GM19023 (cell line): ENCODE results near the gene GHRHR.
A peak's percentile ranks its signal among the peaks of the same experiment; 100 is the strongest.

Experiments used
- ATAC-seq: cut with Tn5 transposase; IDR thresholded peaks from one replicate; pipeline ENCODE4 v1.9.1; 2021; ENCODE audit warnings: mild to moderate bottlenecking, moderate library complexity; ENCODE audit not compliant: unreplicated experiment

Gene GHRHR

GRCh38 chr7:30965883-30966282 lies 2.1 kb downstream of the GHRHR start:
- ATAC-seq = no peak

DNA sequence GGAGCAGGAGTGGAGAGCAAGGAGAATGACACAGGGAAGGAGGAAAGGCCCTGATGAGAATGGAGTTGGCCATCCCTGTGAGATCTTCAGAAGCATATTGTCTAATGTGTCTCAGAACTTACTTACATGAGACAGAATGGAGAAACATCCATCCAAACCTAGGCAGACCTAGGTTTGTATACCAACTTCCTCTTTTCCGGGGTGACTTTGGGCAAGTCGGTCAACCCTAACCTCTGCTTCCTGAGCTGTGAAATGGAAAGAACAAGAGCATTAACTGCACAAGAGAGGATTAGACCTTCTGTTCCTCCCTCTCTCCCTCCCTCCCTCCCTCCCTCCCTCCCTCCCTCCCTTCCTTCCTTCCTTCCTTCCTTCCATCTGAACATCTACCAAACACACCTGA lies 4.5 kb downstream of the GHRHR start:
- ATAC-seq = no peak

DNA sequence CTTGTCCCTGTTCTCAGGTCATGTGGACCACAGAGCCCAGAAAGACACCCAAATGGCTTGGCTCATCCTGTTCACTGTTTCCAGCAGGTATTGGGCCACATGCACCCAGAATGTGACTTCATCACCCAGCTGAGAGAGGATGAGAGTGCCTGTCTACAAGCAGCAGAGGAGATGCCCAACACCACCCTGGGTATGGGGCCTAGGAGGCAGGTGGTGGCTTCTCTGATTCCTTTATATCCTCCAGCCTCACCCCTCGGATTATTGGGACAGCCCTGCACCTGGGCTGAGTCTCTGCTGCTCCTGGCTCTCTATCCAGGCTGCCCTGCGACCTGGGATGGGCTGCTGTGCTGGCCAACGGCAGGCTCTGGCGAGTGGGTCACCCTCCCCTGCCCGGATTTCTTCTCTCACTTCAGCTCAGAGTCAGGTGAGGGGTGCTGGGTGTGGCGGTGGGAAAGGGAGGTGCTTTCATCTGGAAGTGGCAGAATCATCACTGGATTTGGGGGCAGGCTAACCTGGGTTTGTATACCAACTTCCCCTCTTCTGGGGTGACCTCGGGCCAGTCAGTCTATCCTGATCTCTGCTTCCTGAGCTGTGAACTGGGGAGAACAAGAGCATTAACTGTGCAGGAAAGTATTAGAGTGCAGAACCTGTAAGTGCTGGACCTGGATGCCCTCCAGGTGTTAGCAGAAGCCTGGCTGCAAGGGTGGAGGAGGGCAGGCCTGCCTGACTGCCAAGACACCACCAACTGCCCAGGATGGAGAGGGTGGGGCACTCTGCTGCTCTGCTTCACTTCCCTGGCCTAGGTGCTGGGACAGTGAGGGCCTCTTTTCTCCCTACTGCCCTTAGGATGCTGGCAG lies 5.2 kb downstream of the GHRHR start:
- ATAC-seq = no peak

GRCh38 chr7:30969604-30969970 lies 5.8 kb downstream of the GHRHR start:
- no peak for ATAC-seq

DNA sequence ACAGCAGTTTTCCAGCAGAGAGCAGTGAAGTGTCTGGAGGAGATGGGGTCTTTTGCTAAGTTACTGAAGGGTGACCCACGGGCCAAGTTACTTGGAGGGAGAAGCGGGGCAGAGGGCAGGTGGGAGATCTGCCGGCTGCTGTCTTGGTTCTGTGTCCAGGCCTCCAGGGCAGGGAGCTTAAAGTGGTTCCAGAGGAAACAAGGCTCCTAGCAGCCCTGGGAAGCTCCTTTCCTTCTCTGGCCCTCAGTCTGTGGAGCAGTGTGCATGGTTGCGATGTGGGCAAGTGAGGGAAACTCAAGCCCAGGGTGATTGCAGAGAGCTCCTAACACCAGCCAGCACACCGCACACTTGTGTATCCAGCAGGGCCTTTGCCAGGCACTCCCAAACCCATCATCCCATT lies 6.3 kb downstream of the GHRHR start:
- ATAC-seq = no peak

DNA sequence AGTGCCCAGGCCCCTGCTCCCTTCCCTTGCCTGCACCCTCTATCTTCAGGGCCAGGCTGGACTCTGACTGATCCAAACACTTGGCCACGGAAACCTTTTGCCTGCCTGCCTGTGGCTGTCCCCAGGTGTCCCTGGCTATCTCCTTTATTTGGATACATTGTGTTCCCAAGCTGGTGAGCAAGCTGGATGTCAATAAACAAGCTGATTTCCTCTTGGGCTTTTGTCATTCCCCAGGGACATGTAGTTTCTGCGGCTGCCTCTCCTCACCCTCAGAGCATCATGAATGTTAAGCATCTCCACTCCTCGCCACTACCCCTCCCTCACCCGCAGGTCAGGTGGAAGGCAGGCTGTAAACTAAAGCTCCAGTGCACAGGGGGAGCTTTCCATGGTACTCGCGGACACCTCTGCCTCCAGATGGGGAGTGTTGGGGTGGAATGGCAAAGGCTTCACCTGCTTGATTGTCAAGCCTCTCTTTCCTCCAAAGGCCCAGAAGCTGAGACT lies 6.9 kb downstream of the GHRHR start:
- no peak for ATAC-seq

DNA sequence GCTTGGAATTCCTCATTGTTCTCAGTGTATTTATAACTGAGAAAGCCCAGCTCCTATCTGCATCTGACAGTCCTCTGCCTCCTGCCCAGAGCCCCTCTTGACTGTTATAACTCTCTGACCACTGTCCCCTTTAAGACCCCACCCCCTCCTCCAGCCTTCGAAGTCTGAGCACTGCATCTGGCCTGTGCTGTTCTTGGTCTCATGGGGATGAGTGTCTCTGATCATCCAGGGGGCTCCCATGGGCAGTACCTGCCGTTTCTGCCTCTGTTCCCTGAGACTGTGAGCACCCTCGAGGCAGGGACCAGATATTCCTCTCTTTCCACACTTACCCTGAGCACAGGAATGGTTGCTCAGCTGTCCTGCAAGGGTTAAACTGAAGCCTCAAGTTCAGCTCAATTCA lies 7.7 kb downstream of the GHRHR start:
- ATAC-seq = no peak

DNA sequence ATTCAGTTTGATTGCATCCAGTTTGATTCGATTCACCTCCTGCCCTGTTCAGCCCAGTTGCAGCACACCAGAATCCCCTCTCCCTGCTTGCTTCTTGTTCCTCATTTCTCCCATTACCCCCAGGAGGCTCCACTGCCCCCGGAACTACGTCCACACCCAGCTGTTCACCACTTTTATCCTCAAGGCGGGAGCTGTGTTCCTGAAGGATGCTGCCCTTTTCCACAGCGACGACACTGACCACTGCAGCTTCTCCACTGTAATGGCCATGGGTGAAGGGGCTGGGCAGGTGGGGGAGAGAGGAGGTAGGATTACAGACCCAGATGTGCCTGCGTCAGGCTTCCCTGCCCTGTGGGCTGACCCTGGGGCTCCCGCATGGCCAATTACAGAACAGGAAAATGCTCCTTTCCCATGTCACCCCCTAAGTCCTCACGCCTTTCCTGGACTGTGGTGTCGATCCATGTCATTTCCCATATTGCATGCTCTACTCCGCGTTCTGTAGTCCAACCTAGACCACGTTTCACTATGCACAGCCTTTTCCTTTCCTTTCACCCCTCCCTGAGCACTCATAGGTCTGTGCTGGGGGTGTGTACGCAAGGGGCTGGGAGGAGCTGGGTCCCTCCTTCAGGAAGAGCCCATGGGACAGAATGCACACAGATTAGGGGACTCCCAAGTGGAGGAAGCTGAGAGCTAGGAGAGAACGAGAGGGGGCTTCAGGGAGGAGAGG lies 8.2 kb downstream of the GHRHR start:
- no peak for ATAC-seq

GRCh38 chr7:30973292-30973691 lies 9.5 kb downstream of the GHRHR start:
- ATAC-seq = no peak

DNA sequence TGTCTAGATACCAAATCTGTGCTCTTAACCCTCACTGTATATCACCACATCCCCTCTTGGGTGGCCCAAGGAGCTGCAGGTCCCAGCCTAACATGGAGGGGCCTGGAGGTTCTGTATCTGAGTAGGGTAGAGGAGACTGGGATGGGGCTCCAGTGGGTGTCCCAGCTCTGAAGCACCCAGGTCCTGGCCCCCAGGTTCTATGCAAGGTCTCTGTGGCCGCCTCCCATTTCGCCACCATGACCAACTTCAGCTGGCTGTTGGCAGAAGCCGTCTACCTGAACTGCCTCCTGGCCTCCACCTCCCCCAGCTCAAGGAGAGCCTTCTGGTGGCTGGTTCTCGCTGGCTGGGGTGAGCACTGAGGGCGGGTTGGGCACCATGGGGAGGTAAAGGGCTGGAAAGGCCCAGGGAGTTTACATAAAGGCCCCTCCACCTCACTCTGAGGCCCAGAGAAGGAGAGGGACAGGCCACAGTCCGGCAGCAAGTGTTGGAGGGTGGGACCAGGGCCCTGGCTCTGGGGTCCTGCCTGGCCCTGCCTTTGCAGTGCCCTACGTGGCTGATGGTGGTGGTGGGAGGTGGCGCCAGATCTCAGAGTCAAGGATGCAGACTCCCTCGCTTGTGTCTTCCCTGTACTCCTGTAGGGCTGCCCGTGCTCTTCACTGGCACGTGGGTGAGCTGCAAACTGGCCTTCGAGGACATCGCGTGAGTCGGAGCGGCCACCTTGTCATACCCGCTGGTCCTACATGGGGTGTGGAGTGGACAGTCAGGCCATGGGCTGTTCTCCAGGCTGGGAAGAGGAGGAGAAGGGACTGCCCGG lies 10.2 kb downstream of the GHRHR start:
- no peak for ATAC-seq

- ATAC-seq = peak; percentile 94
Measured at GRCh38 chr7:30974605-30975255, 11.0 kb downstream of the GHRHR start.

GRCh38 chr7:30975256-30975899 lies 11.6 kb downstream of the GHRHR start:
- peak; percentile 19 for ATAC-seq

DNA sequence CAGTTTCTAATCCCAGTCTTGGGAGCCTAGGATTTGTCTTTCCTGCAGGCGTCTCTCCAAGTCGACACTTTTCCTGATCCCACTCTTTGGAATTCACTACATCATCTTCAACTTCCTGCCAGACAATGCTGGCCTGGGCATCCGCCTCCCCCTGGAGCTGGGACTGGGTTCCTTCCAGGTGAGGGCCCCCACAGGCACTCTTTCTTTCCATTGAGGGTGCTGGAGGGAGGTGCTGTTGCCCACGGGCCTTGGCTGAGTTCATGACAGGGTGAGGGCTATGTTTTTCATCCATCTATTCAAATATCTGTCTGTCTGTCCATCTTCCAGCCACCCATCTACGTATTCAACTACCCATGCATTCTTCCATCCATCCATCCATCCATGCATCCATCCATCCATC lies 12.6 kb downstream of the GHRHR start:
- ATAC-seq = no peak

DNA sequence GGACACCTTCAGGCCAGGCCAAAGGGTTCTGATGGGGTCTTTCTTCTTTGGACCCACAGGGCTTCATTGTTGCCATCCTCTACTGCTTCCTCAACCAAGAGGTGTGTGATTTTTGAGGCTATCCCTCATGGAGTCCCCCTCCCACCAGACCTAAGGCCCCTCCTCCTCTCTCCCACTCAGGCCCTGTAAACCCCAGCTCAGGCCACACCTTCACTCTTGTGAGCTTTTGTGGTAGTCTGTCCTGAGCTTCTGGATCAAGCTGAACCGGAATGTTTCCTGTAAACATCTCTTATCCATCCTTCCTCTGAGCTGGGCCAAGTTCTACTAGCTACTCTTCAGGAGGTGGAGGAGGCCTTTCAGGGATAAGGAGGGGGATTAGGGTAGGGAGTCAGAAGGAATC lies 13.5 kb downstream of the GHRHR start:
- no peak for ATAC-seq

DNA sequence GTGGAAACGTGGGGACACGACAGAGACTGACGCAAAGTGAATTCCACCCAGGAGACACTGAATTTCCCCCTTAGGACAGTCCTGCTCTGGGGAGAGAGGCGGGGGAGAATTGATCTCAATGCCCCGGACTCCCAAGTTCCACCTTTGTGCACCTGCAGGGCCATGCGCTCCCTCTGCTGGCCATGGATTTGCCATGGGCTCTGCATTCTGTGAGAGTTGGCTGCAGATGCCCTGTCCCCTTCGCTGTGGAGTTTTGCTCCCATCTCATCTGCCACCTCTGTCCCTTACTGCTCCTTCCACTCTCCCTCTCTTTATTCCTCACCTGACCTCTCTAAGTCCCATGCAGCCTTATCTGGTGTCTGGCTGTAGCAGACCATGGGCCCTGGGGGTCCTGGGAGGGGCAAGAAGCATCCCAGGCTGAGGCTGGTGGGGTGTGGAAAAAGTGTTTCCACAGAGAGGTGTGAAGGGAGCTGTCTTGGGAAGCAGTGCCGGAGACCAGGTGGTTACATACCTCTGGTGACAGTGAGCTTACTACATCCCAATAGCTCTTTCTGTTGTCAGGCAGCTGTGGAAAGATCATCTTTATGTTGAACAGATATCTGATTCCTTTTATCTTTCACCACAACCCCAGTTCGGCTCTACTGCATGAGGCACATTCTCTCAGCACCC lies 14.3 kb downstream of the GHRHR start:
- ATAC-seq = no peak

DNA sequence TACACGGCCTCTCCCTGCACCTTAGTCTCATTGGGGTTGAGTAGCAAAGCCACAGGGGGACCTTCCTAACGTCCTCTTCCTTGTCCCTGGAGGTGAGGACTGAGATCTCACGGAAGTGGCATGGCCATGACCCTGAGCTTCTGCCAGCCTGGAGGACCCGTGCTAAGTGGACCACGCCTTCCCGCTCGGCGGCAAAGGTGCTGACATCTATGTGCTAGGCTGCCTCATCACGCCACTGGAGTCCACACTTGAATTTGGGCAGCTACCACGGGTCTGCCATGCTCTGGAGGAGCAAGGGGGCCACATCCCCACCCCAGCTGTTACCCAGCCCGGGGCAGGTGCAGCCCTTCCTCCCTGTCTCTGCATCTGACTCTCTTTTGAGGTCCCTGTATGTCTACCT lies 15.3 kb downstream of the GHRHR start:
- ATAC-seq = no peak

DNA sequence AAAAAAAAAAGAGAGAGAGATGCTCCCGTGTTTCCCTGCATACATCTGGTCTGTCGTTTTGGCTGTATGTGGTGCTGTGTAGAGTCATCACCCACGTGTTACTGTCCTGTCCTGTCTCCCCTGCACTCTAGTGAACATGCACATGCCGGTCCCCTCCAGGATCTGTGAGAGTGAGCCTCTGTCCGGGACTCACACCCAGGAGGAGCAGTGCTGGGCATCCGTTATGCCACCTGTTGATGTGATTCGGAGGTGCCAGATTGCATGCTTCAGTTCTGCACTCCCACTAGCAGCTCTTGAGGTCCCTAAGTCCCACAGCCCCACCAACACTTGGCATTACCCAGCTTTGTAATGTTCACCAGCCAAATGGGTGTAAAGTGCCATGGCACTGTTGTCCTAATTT lies 16.4 kb downstream of the GHRHR start:
- no peak for ATAC-seq

- ATAC-seq = no peak
Measured at GRCh38 chr7:30980751-30981150, 17.0 kb downstream of the GHRHR start.

- ATAC-seq = peak; percentile 89
Measured at GRCh38 chr7:30983042-30983913, 19.5 kb downstream of the GHRHR start.
